ENCODE measurements around the gene ZSCAN4.

ZSCAN4 gene

GRCh38 chr19:57719901-57720519 is 51.3 kb downstream of the ZSCAN4 start:
- no peak for TF ChIP-seq CTCF (IDR thresholded peaks at IDR 0.05; ENCODE audit: low read depth, low read length, missing control alignments)
- no peak for DNase-seq (ENCODE audit: extremely low read depth, low read depth)
- H3K4me3 ChIP-seq (replicated peaks; ENCODE audit: low read depth, low read length), result no peak overlapping the region

GRCh38 chr19:57720878-57721277 is 52.1 kb downstream of the ZSCAN4 start:
- DNase-seq (ENCODE audit: extremely low read depth, low read depth), result no peak
- TF ChIP-seq CTCF (IDR thresholded peaks at IDR 0.05; ENCODE audit: low read depth, low read length, missing control alignments), result no peak
- no peak overlapping the region for H3K4me3 ChIP-seq (replicated peaks; ENCODE audit: low read depth, low read length)

Data from HFF-Myc (cell line).